HG03575 (cell line): ENCODE data around the gene TRIM8.

Experiments used
- ATAC-seq: cut with Tn5 transposase; IDR thresholded peaks from one replicate; pipeline ENCODE4 v1.9.1; 2021; ENCODE audit not compliant: unreplicated experiment, insufficient number of reproducible peaks, low FRiP score; ENCODE audit errors: extremely low read depth

The TRIM8 gene

DNA sequence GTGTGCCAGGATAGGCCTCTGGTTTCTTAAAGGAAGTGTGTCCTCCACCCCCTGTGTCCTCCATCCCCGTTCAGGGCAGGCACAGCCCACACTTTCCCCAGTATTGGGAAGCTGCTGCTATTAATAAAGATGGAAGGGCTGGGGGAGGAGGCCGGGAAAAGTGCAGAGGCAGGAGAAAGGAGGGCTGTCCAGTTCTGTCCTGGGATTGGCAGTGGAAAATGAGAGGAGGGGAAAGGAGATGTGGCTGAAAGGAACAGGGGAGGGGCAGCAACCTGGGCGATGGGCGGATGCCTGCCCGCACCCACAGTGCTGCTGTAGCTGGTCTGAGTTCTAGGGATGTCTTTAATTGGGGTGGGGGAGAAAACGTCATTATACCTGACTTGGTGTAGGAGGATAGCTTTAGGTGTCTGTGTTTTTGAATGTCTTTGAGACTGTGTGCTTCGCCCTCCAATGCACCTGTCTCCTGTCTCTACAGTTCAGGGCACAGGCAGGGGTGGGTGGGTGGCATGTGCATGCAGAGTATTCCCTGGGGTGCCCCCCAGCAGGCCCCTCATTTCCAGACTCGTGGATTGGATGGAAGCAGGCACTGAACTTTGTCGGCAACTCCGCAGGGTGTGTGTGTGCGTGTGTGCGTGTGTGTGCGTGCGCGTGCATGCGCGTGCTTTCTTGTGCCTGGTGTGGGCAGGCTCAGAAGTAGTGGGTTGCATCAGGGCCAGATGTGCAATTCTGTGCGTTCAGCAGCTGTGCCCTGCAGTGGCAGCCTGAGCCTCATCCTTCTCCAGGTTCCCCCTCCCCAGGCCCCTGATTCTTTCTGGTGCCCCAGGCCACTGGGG lies 2.5 kb downstream of the TRIM8 start:
- ATAC-seq: no peak

DNA sequence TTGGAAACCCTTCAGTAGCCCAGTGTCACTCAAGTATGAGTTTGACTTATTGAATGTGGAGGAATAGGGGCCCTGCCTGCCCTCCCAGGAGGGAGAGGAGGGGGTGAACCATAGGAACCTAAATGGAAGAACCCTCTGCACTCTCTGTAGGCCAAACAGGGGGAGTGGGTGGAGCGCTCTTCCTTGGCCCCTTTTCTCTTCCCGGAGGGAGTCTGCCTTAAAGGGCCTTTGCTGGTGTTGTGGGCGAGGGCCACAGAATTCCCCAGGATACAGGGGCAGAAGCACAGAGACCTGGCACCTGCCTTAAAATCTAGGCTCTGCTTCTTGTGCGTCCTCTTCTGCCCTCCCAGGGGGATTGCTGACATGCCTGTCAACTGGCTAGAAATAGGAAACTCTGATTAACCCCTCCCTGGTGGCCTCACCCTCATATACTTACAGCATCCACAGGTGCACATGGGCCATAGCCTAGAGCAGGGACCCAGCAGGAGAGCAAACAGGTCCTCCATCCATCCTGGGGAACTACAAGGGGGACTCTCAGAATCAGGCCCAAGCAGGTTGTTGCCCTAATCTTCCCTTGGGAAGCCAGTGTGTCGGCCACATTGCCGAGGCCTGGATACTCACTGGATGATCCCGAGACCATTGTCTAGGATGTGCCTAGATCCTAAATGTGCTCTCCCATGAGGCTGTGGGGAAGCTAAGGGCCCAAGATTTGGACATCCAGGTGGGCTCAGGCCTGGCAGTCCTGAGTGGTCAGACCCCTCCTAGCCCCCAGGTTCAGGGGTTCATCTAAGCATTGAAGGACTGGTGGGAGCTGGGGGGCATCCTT lies 3.4 kb downstream of the TRIM8 start:
- ATAC-seq: no peak

DNA sequence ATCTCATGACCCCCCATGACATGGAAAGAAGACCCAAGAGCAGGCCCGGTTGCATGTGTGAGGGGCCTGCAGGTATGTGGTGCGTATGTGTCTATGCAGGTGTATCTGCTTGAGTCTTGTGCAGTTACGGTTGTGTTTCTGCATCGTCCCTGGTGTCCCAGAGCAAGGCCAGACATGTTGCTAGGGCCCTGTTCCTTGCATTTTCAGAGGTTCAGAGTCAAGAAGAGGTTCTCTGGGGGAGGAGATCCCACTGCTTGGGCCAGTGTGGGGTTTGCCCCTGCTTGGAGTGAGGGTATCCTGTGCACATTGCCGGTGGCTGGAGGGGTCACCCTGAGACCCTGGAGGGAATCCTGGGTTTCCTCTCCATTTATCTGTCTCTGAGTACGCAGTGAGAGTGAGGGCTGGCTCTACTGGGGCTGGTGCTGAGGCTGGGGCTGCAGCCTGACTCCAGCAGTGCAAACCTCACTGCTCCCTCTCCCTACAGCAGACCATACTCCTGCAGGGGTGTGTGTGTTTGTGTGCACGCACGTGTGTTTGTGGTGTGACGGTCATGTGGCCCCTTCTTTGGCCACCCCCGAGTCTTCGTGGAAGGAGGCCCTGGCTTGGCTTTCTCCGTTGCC lies 4.1 kb downstream of the TRIM8 start:
- ATAC-seq: no peak

DNA sequence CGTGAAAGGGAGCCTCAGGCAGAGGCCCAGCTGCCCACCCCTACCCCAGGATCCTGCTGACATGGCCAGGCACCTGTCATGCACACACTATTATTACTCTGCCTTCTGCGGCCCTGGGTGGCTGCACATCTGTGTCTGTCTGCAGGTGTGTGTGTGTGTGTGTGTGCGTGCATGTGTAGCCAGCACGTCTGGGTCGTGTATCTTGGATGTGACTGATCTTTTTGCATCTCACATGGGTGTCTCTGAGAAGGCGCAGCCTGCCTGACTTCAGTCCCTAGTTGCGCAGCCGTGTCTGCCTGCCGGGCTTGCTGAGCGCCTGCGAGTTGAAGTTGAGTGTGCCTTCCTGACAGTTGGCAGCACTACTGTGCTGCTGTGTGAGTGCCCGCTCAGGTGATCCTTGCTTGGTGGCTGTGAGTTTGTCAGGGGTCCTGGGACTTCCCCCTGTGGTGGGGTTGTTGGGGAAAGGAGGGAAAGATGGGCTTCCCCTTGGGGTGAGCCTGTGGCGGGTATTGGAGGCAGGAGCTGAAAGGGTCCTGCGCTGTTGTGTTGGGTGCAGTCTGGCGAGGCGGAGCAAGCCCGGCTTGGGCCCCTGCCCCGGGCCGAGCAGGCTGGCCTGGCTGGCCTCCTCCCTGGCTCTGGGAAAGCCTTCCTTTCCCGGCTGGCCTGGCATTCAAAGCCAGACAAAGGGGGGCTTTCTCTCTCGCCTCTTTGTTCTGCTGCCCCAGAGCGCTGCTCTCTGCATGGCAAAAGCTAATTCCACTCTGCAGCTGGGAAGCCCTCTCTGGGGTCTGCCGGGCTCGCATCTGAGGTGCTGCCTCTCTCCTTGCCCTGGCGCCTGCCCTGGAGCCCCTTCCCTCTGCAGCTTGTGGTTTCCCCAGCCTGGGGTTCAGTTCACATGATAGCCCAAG lies 4.9 kb downstream of the TRIM8 start:
- no peak for ATAC-seq

DNA sequence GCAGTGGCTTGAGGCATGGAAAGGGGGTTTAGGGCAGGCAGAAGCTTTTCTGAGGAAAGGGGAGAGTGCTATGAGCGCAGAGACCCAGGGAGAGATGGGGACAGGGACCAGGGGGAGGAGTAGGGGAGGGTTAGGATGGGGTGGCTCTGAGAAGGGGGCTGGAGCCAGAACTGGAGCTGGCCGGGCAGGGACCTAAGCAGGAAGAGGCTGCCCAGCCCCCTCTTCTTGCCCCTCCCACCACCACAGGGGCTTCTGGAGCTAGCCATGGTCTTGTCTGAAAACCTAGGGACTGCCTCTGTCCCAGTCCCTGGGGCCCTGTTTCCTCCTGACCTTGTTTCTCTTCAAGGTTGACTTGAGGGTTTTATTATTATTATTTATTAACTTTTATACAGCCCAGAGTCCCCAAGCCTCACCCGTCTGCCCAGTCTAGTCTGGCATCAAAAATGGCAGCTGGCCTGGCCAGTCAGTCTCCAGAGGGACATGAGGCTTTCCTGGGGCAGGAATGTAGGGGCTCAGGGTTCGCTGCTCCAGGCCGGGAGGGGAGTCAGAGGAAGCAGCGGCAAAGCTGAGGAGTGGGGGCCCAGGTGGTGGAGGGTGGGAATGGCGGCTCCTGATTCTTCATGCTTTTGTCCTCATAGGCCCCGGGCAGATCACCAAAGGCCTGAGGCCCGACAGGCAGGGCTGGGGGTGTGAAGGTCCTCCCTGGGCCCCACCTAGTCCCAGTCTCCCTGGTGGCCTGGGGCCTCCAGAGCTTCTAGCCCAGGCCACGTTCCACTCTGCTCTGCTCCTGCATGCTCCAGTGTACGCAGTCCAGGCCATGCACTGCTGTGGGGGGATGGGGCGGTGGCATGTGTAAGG lies 5.7 kb downstream of the TRIM8 start:
- no peak for ATAC-seq

DNA sequence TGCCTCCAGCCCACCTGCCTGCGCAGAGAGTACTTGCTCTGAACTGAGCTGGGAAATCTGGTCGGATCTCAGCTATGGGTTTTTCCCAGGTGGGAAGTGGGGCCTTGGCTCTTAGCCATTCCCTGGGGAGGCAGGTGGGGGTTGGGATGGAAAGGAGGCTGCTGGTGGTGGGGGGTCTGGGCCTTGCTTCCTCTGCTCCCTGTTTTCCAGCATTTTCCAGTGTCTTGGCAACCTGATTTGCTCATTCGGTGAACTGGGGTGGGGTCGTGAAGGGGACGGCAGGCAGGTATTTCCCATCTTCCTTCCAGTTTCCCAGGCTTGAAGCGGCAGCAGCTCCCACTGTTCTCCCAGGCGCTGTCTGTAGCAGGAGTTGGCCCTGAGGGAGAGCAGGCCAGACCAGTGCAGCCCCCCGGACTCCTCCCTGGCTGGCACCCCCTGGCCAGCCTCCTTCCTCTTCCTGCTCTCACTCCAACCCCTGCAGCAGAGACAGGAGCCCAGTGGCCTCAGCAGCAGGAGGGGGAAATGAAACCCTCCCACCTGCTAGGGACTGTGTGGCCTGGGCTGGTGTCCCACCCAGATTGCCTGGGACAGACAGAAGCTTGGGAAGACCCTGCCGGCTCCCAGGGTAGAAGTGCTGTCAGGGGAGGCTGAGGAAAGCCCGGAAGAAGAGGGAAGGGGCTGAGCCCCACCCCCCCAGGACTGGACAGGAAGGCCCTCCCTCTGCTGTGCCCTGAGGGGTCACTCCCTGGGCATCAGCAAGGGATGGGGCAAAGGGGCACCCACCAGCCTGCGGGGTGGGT lies 6.6 kb downstream of the TRIM8 start:
- no peak for ATAC-seq

DNA sequence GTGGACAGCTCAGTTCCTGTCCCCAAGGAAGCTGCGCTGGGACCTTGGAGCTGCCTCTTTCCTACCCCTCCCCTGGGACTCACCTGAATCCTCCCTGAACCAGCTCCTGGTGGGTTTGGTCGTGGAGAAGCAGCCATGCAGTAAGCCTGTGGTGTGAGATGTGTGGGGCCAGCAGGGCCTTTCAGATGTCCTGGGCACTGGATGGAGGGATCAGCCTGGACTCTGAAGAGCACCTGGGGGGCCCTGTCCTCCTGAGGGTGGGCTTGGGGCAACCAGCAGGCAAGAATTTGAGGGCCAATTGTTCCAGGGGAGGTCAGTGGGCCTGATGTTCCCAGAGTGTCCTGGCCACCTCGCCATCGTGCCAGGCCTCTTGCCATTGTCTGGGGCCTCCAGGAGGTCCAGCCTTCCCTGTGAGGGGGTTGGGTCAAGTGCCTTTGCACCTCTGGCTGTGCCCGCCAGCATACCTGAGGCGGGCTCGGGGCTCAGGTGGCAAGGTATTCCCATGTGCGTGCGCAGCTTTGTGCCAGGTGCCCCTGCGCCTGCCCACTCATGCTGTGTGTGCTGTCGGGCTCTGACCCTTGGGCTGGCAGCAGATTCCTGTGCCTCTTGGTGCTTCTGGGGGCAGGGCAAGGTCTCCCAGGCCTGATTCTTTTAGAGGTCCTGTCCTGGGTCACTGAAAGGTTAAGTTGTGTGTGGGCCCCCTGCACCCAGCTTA lies 7.3 kb downstream of the TRIM8 start:
- no peak for ATAC-seq

DNA sequence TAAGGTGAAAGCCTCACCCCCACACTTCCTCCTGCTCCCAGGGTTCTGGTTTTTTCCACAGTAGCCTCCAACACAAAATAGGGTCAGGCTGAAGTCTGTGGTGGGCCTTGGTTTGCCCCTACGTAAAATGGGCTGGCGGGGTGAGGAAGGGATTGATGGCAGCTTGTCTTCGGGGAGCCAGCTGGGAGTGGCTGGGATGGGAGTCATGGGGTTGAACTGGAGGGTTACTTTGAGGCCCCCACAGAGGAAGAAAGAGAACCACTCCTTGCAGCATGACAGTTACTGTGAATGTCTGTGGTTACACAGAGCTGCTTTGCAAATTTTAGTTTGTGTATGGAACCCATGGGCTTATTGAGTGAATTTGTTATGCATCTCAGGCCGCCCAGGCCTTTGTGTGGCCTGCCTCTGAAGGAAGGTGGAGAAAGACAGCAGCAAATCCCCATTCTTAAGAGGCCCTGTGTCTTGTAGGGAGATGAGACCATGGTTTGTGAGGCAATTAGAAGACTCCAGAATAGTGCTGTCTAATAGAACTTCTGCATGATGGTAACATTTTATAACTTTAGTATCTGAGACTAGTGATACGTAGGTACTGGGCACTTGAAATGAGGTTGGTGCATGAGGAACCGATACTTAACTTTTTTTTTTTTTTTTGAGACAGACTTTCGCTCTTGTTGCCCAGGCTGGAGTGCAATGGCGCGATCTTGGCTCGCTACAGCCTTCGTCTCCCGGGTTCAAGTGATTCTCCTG lies 8.1 kb downstream of the TRIM8 start:
- ATAC-seq: no peak

DNA sequence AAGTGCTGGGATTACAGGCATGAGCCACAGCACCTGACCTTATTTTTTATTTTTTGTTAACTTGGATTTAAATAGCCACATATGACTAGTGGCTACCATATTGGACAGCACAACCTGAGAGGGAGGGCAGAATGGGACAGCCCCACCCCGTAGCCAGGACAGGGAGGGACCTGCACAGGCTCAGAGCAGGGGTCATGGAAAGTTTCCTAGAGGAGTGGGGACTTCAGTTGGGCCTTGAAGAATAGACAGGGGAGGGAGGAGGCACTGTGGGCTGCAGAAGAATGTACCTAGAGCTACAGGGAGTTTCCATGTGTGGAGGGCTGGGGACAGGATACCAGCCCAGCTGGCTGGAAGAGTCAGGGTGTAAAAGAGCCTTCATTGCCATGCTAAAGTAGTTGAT lies 8.8 kb downstream of the TRIM8 start:
- no peak for ATAC-seq

DNA sequence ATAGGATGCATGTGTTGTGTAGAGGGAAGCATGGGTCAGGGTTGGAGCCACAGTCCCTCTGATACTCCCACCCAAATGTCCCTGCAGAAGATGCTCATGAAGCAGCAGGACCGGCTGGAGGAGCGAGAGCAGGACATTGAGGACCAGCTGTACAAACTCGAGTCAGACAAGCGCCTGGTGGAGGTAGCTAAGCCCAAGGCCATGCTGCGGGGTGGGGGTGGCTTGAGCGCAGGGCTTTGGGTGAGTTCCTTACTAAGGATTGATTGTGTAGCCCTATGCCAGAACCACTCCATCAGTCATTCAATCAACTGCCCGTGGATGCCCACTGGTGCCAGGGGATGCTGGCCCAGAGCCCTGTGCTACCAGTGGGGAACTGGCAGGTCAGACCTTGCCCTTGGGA lies 10.3 kb downstream of the TRIM8 start:
- ATAC-seq: no peak

DNA sequence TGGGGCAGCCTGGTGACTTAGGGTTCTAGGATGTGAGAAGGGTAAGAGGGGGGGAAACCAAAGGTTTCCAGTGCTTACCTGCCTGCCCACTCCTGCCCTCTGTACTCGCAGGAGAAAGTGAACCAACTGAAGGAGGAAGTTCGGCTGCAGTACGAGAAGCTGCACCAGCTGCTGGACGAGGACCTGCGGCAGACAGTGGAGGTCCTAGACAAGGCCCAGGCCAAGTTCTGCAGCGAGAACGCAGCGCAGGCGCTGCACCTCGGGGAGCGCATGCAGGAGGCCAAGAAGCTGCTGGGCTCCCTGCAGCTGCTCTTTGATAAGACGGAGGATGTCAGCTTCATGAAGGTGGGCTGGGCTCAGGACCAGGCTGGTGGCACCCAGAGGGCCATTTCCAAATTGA lies 10.7 kb downstream of the TRIM8 start:
- no peak for ATAC-seq

DNA sequence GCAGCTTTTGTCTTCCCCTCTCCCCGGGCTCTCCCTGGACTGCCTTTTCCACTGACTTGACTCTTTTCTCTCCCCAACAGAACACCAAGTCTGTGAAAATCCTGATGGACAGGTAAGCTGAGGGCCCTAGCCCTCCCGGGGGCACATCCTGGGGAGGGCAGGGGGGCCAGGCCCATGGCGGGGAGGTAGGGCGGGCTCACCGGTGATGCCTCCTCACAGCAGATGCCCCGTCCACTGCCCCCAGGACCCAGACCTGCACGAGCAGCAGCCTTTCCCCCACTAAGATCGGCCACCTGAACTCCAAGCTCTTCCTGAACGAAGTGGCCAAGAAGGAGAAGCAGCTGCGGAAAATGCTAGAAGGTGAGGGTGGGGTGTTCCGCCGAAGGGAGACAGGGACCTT lies 11.7 kb downstream of the TRIM8 start:
- ATAC-seq: no peak

DNA sequence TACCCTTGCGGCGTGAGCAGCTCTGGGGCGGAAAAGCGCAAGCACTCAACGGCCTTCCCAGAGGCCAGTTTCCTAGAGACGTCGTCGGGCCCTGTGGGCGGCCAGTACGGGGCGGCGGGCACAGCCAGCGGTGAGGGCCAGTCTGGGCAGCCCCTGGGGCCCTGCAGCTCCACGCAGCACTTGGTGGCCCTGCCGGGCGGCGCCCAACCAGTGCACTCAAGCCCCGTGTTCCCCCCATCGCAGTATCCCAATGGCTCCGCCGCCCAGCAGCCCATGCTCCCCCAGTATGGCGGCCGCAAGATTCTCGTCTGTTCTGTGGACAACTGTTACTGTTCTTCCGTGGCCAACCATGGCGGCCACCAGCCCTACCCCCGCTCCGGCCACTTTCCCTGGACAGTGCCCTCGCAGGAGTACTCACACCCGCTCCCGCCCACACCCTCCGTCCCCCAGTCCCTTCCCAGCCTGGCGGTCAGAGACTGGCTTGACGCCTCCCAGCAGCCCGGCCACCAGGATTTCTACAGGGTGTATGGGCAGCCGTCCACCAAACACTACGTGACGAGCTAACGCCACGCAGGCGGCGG lies 12.6 kb downstream of the TRIM8 start:
- no peak for ATAC-seq

DNA sequence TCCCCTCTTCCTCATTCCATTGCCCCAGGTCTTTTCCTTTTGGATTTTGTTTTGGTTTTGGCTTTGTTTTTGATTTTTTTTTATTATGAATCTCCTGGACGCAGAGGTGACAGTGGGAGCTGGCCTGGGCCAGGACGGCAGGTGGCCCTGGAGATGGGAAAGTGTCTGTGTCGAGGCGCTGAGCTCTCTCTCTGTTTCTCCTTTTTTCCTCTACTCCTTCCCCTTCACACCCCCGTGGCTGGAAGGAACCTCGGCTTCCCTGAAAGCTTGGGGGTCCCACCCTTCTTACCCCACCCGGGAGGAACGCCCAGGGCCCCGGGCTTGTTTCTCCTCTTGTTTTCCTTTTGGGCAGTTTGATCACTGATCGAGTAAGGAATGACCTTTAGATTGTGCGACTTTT lies 13.2 kb downstream of the TRIM8 start:
- ATAC-seq: no peak

DNA sequence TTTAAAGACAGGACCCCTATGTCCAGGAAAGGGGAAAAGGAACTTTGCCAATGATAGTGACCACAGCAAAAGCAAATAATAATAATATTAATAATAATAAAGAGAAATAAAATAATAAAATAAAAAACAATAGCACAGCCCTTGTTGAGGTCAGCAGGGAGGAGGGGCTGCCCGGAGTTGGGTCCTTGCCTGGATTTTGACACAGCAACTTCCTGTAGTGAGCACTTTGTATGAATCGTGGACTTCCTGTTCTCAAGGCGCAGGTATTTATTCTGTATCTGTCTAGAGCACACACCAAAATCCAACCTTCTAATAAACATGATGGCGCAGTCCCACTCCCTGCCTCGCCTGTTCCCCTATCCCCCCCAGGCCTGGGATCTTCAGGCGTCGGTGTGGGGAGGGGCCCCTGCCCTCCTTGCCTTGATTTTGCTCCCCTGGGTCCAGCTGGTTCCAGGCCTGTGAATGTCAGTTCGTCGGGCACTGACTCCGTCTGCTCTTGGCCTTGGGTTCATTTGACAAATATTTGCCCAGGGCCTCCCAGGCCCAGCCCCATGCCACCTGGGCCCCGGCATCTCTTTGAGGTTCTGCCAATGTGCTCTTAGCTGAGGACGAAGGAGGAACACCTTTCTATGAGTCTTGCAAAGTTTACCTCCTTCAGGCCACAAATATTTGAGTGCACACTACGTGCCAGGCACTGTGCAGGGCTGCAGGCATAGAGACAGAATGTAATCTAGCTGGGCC lies 13.9 kb downstream of the TRIM8 start:
- ATAC-seq: no peak
